Fibroblast of skin of back (primary cell): ENCODE data around the gene EFCAB14.
A peak's percentile ranks its signal among the peaks of the same experiment; 100 is the strongest.
"Not testable (repeated sequence)": the region's sequence is repeated elsewhere in the genome, so short reads cannot be mapped to it uniquely, and the experiment has no call there.

Experiments
- DNase-seq: peaks from one replicate; pipeline ENCODE4 v3.0.0-alpha.2; 2013

EFCAB14 gene

GRCh38 chr1:46652321-46653100, 66.4 kb downstream of the EFCAB14 start:
- DNase-seq, result no peak

- not testable (repeated sequence) for DNase-seq
Observed at GRCh38 chr1:46651152-46651551, 67.8 kb downstream of the EFCAB14 start.

- DNase-seq, result no peak
Observed at GRCh38 chr1:46650491-46650890, 68.4 kb downstream of the EFCAB14 start.

- DNase-seq, result no peak
Observed at GRCh38 chr1:46649764-46650163, 69.2 kb downstream of the EFCAB14 start.

GRCh38 chr1:46647611-46648010, 71.3 kb downstream of the EFCAB14 start:
- no peak for DNase-seq

- DNase-seq, result no peak
Observed at GRCh38 chr1:46646844-46647243, 72.1 kb downstream of the EFCAB14 start.

- no peak for DNase-seq
Observed at GRCh38 chr1:46646331-46646730, 72.6 kb downstream of the EFCAB14 start.

- no peak for DNase-seq
Observed at GRCh38 chr1:46645815-46646214, 73.1 kb downstream of the EFCAB14 start.

- peak; percentile 85 for DNase-seq
Observed at GRCh38 chr1:46643368-46643775, 75.5 kb downstream of the EFCAB14 start.

- no peak for DNase-seq
Observed at GRCh38 chr1:46642115-46642680, 76.7 kb downstream of the EFCAB14 start.

GRCh38 chr1:46639547-46639946, 79.4 kb downstream of the EFCAB14 start:
- no peak for DNase-seq

GRCh38 chr1:46638921-46639320, 80.0 kb downstream of the EFCAB14 start:
- no peak for DNase-seq

- DNase-seq, result no peak
Observed at GRCh38 chr1:46637444-46638083, 81.3 kb downstream of the EFCAB14 start.

- DNase-seq, result no peak
Observed at GRCh38 chr1:46635205-46635604, 83.7 kb downstream of the EFCAB14 start.

- DNase-seq, result no peak
Observed at GRCh38 chr1:46630719-46631118, 88.2 kb downstream of the EFCAB14 start.
